WERI-Rb-1 (cell line): ENCODE results near the gene FBLN5.

Experiments used
- DNase-seq: peaks from one replicate; pipeline ENCODE4 v3.0.0-alpha.2; 2020
- H3K27ac ChIP-seq: fragments of 250-450 bp; sonication (Bioruptor Pico); 2 replicates; pipeline ENCODE4 v1.5.1; 2020; ENCODE audit warnings: mild to moderate bottlenecking, moderate library complexity
- H3K27me3 ChIP-seq: fragments of 250-450 bp; sonication (Bioruptor Pico); 2 replicates; pipeline ENCODE4 v1.5.1; 2021; ENCODE audit warnings: mild to moderate bottlenecking, low read depth, moderate library complexity; ENCODE audit not compliant: insufficient read depth, severe bottlenecking
- H3K36me3 ChIP-seq: fragments of 250-450 bp; sonication (Bioruptor Pico); 2 replicates; pipeline ENCODE4 v1.5.1; 2020; ENCODE audit warnings: mild to moderate bottlenecking, moderate library complexity
- H3K4me3 ChIP-seq: 2 replicates; pipeline ENCODE4 v1.5.1; 2011; ENCODE audit warnings: low read depth, mild to moderate bottlenecking, control low read depth, low read length
- H3K9me3 ChIP-seq: fragments of 250-450 bp; sonication (Bioruptor Pico); 2 replicates; pipeline ENCODE4 v1.5.1; 2021; ENCODE audit warnings: mild to moderate bottlenecking, moderate library complexity; ENCODE audit not compliant: severe bottlenecking
- CTCF ChIP-seq: IDR thresholded peaks from 2 replicates; pipeline ENCODE4 v1.5.1; 2011; ENCODE audit warnings: low read depth, mild to moderate bottlenecking, control low read depth, inconsistent platforms, low read length

The FBLN5 gene

GRCh38 chr14:91964724-91965123 is 17.2 kb upstream of the FBLN5 start:
- no peak for DNase-seq
- Histone ChIP-seq H3K27ac (no peak overlapping the region), H3K27me3 (no peaks in the 10 kb centered on the region), H3K36me3 (peaks cover 8% of the 10 kb centered on the region; the same call in 1 of the 2 replicates), H3K4me3 (no peak overlapping the region), H3K9me3 (no peaks in the 10 kb centered on the region)
- no peak for TF ChIP-seq CTCF

- Histone ChIP-seq H3K4me3 (no peak overlapping the region), H3K27ac (no peak overlapping the region), H3K9me3 (no peaks in the 10 kb centered on the region), H3K36me3 (peaks cover 7% of the 10 kb centered on the region; the same call in 1 of the 2 replicates), H3K27me3 (no peaks in the 10 kb centered on the region)
- no peak for DNase-seq
- TF ChIP-seq CTCF = no peak
Observed at GRCh38 chr14:91964011-91964410, 16.5 kb upstream of the FBLN5 start.

- TF ChIP-seq CTCF = no peak
- Histone ChIP-seq H3K36me3 (peaks cover 2% of the 10 kb centered on the region; the same call in 1 of the 2 replicates), H3K4me3 (no peak overlapping the region), H3K27ac (no peak overlapping the region), H3K27me3 (no peaks in the 10 kb centered on the region), H3K9me3 (no peaks in the 10 kb centered on the region)
- DNase-seq = no peak
Observed at GRCh38 chr14:91963465-91963864, 16.0 kb upstream of the FBLN5 start.

GRCh38 chr14:91961297-91962220 is 14.1 kb upstream of the FBLN5 start:
- Histone ChIP-seq H3K9me3 (no peaks in the 10 kb centered on the region), H3K27me3 (no peaks in the 10 kb centered on the region), H3K36me3 (no peaks in the 10 kb centered on the region), H3K4me3 (no peak overlapping the region), H3K27ac (no peak overlapping the region)
- no peak for DNase-seq
- TF ChIP-seq CTCF = no peak

- no peak for DNase-seq
- H3K9me3 ChIP-seq = no peaks in the 10 kb centered on the region
- H3K27ac ChIP-seq = no peak overlapping the region
- H3K4me3 ChIP-seq = no peak overlapping the region
- TF ChIP-seq CTCF = no peak
- no peaks in the 10 kb centered on the region for H3K27me3 ChIP-seq
- H3K36me3 ChIP-seq = no peaks in the 10 kb centered on the region
Observed at GRCh38 chr14:91957876-91958313, 10.4 kb upstream of the FBLN5 start.
